Measurements from ENCODE around the gene TP53.

TP53 gene

DNA sequence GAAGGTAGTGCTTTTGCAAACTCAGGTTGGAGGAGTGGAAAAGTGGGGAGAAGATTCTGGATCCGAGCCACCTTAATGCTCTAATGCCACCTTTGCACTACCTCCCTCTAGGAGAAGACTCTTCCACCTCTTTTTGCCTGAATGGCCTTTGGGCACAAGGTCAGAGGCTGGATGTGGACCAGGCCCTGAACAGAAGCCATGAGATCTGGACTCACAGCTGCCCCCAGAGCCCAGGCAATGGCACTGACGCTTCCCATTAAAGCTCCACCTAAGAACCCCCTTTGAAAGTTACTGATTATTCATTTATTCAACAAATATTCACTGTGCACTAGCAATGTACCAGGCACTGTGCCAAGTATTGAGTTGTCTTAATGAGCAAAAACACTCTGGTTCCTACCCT lies 54.2 kb downstream of the TP53 start:
- H3K27ac ChIP-seq: no peak overlapping the region
- TF ChIP-seq, protein P1, sequence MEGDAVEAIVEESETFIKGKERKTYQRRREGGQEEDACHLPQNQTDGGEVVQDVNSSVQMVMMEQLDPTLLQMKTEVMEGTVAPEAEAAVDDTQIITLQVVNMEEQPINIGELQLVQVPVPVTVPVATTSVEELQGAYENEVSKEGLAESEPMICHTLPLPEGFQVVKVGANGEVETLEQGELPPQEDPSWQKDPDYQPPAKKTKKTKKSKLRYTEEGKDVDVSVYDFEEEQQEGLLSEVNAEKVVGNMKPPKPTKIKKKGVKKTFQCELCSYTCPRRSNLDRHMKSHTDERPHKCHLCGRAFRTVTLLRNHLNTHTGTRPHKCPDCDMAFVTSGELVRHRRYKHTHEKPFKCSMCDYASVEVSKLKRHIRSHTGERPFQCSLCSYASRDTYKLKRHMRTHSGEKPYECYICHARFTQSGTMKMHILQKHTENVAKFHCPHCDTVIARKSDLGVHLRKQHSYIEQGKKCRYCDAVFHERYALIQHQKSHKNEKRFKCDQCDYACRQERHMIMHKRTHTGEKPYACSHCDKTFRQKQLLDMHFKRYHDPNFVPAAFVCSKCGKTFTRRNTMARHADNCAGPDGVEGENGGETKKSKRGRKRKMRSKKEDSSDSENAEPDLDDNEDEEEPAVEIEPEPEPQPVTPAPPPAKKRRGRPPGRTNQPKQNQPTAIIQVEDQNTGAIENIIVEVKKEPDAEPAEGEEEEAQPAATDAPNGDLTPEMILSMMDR (conservative IDR thresholded peaks at IDR 0.05): no peak

DNA sequence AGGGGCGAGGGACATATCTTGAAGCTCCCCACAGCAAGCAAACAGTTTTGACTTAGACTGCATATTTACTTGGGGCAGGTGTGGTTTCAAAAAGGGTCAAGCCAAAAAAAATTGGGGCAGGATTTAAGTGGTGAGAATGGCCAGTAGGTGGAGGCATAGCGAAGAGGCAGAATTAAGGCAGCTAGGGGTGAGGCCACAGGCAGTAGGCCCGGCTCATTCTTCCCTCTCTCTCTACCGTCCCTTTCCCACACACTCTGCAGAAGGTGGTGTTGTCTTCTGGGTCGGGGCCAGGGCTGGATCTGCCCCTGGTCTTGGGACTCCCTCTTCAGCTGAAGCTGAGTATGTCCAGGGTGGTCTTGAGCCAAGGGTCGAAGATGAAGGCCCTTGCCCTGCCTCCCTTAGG lies 54.8 kb downstream of the TP53 start:
- TF ChIP-seq, protein P1 (conservative IDR thresholded peaks at IDR 0.05): peak; percentile 62
- H3K27ac ChIP-seq: no peak overlapping the region

DNA sequence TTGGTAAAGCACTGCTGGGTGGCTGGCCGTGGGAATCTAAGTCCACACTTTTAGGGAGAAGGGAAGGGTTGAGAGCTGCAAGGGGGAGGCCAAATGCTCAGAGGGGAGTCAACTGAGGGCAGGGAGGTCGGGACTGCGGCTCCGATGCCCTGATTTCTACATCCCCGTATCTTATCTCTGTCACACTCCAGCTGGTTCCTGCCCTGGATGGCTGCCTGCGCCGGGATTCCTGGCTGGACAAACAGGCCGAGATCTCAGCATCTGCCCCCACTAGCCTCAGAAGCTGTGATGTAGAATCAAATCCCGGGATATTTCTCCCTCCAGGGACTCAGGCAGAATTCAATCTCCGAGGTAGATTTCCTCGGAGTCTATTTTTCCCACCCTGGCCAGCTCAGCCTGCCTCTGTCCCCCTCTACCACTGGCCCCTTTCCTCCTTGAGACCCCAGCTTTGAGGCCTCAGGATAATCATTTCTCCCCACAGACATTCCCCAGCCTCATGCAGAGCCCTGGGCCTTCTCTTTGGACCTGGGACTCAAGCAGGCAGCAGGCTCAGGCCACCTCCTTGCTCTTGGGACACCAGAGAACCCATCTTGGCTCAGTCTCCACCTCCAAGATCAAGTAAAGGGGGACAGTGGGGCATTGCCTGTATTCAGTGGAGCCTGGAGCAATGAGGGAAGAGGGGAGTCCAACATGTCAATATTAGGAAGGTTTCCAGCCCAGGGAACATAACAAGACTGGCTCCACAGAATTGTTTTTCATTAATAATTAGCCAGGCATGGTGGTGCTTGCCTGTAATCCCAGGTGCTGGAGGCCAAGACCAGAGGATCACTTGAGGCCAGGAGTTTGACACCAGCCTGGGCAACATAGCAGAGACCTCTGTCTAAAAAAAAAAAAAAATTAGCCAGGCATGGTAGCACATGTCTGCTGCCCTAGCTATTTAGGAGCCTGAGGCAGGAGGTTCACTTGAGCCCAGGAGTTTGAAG lies 55.6 kb downstream of the TP53 start:
- TF ChIP-seq, protein P1 (conservative IDR thresholded peaks at IDR 0.05): no peak
- H3K27ac ChIP-seq: no peak overlapping the region

DNA sequence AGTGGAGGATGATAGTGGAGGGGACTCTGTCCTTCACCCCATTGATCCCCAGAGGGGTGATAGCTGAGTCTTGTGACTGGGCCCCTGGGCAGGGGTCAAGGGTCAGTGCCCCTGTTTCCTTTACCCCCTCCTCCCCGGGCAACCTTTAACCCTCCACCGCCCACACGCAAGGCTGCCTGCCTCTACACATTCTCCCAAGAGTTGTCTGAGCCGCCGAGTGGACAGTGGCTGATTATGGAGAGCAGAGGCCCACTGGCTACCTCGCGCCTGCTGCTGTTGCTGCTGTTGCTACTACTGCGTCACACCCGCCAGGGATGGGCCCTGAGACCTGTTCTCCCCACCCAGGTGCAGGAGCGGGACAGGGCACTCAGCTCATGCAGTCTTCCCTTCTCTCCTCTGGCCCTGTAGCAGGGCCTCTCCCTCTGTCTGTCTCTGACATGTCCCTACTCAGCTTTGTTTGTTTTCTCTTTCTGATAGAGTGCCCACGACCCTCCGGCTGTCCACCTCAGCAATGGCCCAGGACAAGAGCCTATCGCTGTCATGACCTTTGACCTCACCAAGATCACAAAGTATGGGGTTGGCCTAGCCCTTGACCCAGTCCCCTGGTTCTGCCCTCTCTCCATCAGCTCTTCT lies 57.2 kb downstream of the TP53 start, which contains the start of gene SHBG:
Gene SHBG (plus strand): TSS at position 197 of the 633 bp plus-strand sequence. CDS start 38 bp downstream, at position 235.
- H3K27ac ChIP-seq: no peak within 1 kb of the TSS
- TF ChIP-seq, protein P1 (conservative IDR thresholded peaks at IDR 0.05): no peak

DNA sequence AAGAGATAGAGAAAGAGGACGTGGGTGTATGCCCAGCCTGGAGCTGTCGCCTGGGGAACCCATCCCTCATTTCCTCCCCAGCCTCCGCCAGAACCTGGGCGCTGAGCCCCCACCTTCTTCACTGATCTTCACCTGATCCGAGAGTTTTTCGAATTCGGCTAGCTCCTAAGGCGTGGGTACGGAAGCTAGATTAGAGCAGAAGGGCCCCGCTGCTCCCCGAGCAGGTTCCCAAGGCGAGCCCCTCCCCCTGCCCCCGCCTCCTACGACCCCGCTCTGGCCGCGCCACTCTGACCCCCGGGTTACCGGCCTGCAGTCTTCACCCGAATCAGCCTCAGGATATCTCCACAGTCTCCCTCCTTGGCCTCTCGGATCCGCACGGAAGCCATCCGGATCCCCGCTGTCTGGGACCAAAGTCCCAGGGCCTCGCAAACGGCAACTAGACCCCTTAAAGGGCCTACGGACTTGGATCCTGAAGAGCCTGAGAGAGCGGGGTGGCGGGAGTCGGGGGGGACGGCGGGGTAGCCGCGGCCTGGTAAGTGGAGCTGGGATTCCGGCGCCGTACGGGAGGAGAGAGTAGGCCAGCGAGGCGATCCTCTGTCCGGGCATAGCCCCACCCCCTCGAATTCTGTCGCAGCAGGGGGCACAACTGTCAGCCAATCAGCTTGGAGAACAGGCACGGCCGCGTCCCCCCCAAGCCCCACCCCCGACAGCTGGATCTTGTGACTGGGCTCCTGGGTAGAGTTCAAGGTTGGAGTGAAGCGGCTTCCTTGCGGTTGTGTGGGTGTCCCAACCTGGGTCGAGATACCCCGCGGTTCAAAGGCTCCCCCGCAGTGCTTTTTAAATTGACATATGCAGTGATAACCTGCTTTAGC lies 59.8 kb downstream of the TP53 start, which contains the start of gene SAT2:
Gene SAT2 (minus strand): TSS at position 572 of the 872 bp plus-strand sequence. CDS start 186 bp downstream, at position 386.
- peak within 1 kb of the TSS; percentile 83 for H3K27ac ChIP-seq
- TF ChIP-seq, protein P1 (conservative IDR thresholded peaks at IDR 0.05): no peak

DNA sequence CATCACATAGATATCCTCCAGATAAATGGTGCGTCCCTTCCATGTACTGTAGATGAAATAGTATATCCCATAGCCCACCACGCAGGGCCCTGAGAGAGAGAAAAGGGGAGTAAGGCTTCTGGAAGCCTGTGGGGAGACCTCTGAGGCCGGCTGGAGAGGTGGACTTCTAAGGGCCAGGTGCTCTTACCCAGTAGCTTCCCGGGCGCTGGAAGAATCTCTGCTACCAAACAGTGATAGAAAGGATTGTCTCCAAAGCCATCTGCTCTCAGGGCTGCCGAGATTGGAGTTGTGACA lies 60.4 kb downstream of the TP53 start:
- H3K27ac ChIP-seq: peak overlapping the region; percentile 83
- TF ChIP-seq, protein P1 (conservative IDR thresholded peaks at IDR 0.05): no peak
